GM21723 (cell line): Measurements from ENCODE around the gene MLC1.
A peak's percentile ranks its signal among the peaks of the same experiment; 100 is the strongest.

Experiments
- ATAC-seq: cut with Tn5 transposase; IDR thresholded peaks from one replicate; pipeline ENCODE4 v1.9.1; 2021; ENCODE audit warnings: mild to moderate bottlenecking, moderate library complexity; ENCODE audit not compliant: unreplicated experiment

MLC1 gene

GRCh38 chr22:50016988-50017700 is 68.1 kb downstream of the MLC1 start:
- peak; percentile 62 for ATAC-seq

GRCh38 chr22:50016308-50016987 is 68.8 kb downstream of the MLC1 start:
- ATAC-seq: peak; percentile 16

GRCh38 chr22:50015451-50016307 is 69.5 kb downstream of the MLC1 start:
- no peak for ATAC-seq

GRCh38 chr22:50014655-50015401 is 70.4 kb downstream of the MLC1 start:
- no peak for ATAC-seq

GRCh38 chr22:50014053-50014501 is 71.1 kb downstream of the MLC1 start:
- no peak for ATAC-seq

- no peak for ATAC-seq
Observed at GRCh38 chr22:50012211-50013181, 72.7 kb downstream of the MLC1 start, which contains the start of gene IL17REL. TSS of gene IL17REL (minus strand) at chr22:50012765. CDS start at chr22:50012646, 119 bp downstream.

GRCh38 chr22:50011447-50012210 is 73.6 kb downstream of the MLC1 start:
- no peak for ATAC-seq

- no peak for ATAC-seq
Observed at GRCh38 chr22:50010676-50011446, 74.4 kb downstream of the MLC1 start.

- no peak for ATAC-seq
Observed at GRCh38 chr22:50009765-50010675, 75.2 kb downstream of the MLC1 start.
